Activated gamma-delta T cell treated with anti-CD3 and anti-CD28 coated beads, Interleukin-2, amount 50 U/mL, for 16 hours (primary cell): ENCODE results near the gene ELL2.

Source experiments
- DNase-seq: peaks from one replicate; pipeline ENCODE4 v3.0.0-alpha.2; 2020; ENCODE audit warnings: low read depth

Gene ELL2

GRCh38 chr5:95961617-95962474 lies at the start of gene ELL2:
ELL2 (minus strand) TSS chr5:95961851; CDS start chr5:95961721, 130 bp downstream.
- peak; percentile 91 for DNase-seq

GRCh38 chr5:96008987-96009647 lies 47.5 kb upstream of the ELL2 start:
- DNase-seq: no peak

- DNase-seq: no peak
Observed at GRCh38 chr5:96008487-96008886, 46.8 kb upstream of the ELL2 start.

- DNase-seq: no peak
Observed at GRCh38 chr5:96007051-96007450, 45.4 kb upstream of the ELL2 start.

- DNase-seq: no peak
Observed at GRCh38 chr5:96006291-96006690, 44.6 kb upstream of the ELL2 start.

GRCh38 chr5:96004754-96005153 lies 43.1 kb upstream of the ELL2 start:
- DNase-seq: no peak

GRCh38 chr5:96004087-96004486 lies 42.4 kb upstream of the ELL2 start:
- DNase-seq: no peak

GRCh38 chr5:96001262-96001661 lies 39.6 kb upstream of the ELL2 start:
- DNase-seq: no peak

GRCh38 chr5:96000308-96000707 lies 38.7 kb upstream of the ELL2 start:
- DNase-seq: no peak

GRCh38 chr5:95996904-95997723 lies 35.5 kb upstream of the ELL2 start:
- DNase-seq: no peak

GRCh38 chr5:95995962-95996489 lies 34.4 kb upstream of the ELL2 start:
- no peak for DNase-seq

- DNase-seq: no peak
Observed at GRCh38 chr5:95993776-95994175, 32.1 kb upstream of the ELL2 start.

GRCh38 chr5:95993266-95993665 lies 31.6 kb upstream of the ELL2 start:
- DNase-seq: no peak

GRCh38 chr5:95989283-95990048 lies 27.8 kb upstream of the ELL2 start:
- no peak for DNase-seq

- DNase-seq: no peak
Observed at GRCh38 chr5:95988877-95989276, 27.2 kb upstream of the ELL2 start.

GRCh38 chr5:95988094-95988493 lies 26.4 kb upstream of the ELL2 start:
- DNase-seq: no peak

- DNase-seq: no peak
Observed at GRCh38 chr5:95986937-95987520, 25.4 kb upstream of the ELL2 start.

- no peak for DNase-seq
Observed at GRCh38 chr5:95986001-95986400, 24.4 kb upstream of the ELL2 start.

- DNase-seq: no peak
Observed at GRCh38 chr5:95985249-95985648, 23.6 kb upstream of the ELL2 start.

- DNase-seq: no peak
Observed at GRCh38 chr5:95984287-95984938, 22.8 kb upstream of the ELL2 start.

- no peak for DNase-seq
Observed at GRCh38 chr5:95983509-95983908, 21.9 kb upstream of the ELL2 start.
